ENCODE results near the gene EGR2.
A peak's percentile ranks its signal among the peaks of the same experiment; 100 is the strongest.
"Not testable (repeated sequence)": the region's sequence is repeated elsewhere in the genome, so short reads cannot be mapped to it uniquely, and the experiment has no call there.

EGR2 gene

GRCh38 chr10:62792261-62792660 is 23.9 kb downstream of the EGR2 start:
- DNase-seq (ENCODE audit: low spot score): no peak

GRCh38 chr10:62790571-62790970 is 25.6 kb downstream of the EGR2 start:
- no peak for DNase-seq (ENCODE audit: low spot score)

GRCh38 chr10:62790019-62790555 is 26.1 kb downstream of the EGR2 start:
- no peak for DNase-seq (ENCODE audit: low spot score)

GRCh38 chr10:62788861-62789467 is 27.2 kb downstream of the EGR2 start:
- no peak for DNase-seq (ENCODE audit: low spot score)

GRCh38 chr10:62788285-62788684 is 27.9 kb downstream of the EGR2 start:
- DNase-seq (ENCODE audit: low spot score): not testable (repeated sequence)

GRCh38 chr10:62784537-62784936 is 31.6 kb downstream of the EGR2 start:
- not testable (repeated sequence) for DNase-seq (ENCODE audit: low spot score)

- no peak for DNase-seq (ENCODE audit: low spot score)
Observed at GRCh38 chr10:62779487-62780248, 36.5 kb downstream of the EGR2 start.

- no peak for DNase-seq (ENCODE audit: low spot score)
Observed at GRCh38 chr10:62778125-62778524, 38.0 kb downstream of the EGR2 start.

- peak; percentile 76 for DNase-seq (ENCODE audit: low spot score)
Observed at GRCh38 chr10:62772186-62772974, 43.8 kb downstream of the EGR2 start.

GRCh38 chr10:62769574-62770242 is 46.5 kb downstream of the EGR2 start:
- DNase-seq (ENCODE audit: low spot score): no peak

- no peak for DNase-seq (ENCODE audit: low spot score)
Observed at GRCh38 chr10:62766386-62766785, 49.8 kb downstream of the EGR2 start.

GRCh38 chr10:62765726-62766125 is 50.4 kb downstream of the EGR2 start:
- DNase-seq (ENCODE audit: low spot score): no peak

- no peak for DNase-seq (ENCODE audit: low spot score)
Observed at GRCh38 chr10:62764011-62764410, 52.2 kb downstream of the EGR2 start.

GRCh38 chr10:62763155-62763554 is 53.0 kb downstream of the EGR2 start:
- peak; percentile 57 for DNase-seq (ENCODE audit: low spot score)

Data from COLO829 (cell line).